IMR-90 (cell line): ENCODE measurements around the gene MYH11. TPM values are rescaled to one million over a fixed set of nuclear protein-coding genes. Genes with fewer than 3 reads are reported as not detected.

Experiments used
- ATAC-seq: fragments of 200-7000 bp; cut with Tn5 transposase; 2 replicates; pipeline ENCODE4 v1.9.1; 2020; ENCODE audit warnings: low read depth, mild to moderate bottlenecking, moderate library complexity
- BruUV-seq: library from RNA; stranded (reverse); fragments of 400-500 nt; replicated peaks from 2 replicates; lab custom pipeline; 2021; lab: Mats Ljungman, UMichigan
- CTCF ChIA-PET: fragments of 300-600 bp; formaldehyde crosslinking; extraction: SDS; loops from one replicate; lab custom pipeline; 2021; ENCODE audit warnings: antibody characterized with exemption; lab: Yijun Ruan, JAX
- POLR2A ChIA-PET: fragments of 300-600 bp; sonication (Branson Sonifier 250); formaldehyde crosslinking; loops from one replicate; lab custom pipeline; 2022; ENCODE audit warnings: antibody characterized with exemption; ENCODE audit not compliant: unreplicated experiment; lab: Charles Lee
- DNase-seq: peaks from one replicate; pipeline ENCODE4 v3.0.0; 2013
- H2AFZ ChIP-seq: replicated peaks from 2 replicates; pipeline ENCODE3; 2013; ENCODE audit warnings: low read length, mild to moderate bottlenecking; ENCODE audit not compliant: poor library complexity
- H2AK5ac ChIP-seq: 2 replicates; pipeline ENCODE4 v1.6.1; 2013; ENCODE audit warnings: low read depth, low read length, inconsistent platforms
- H2AK9ac ChIP-seq: replicated peaks from 2 replicates; pipeline ENCODE3; 2013; ENCODE audit warnings: mild to moderate bottlenecking, low read depth, low read length, moderate library complexity; ENCODE audit not compliant: poor library complexity
- H2BK120ac ChIP-seq: 2 replicates; pipeline ENCODE4 v1.6.1; 2013; ENCODE audit warnings: low read depth, low read length, inconsistent platforms
- H2BK15ac ChIP-seq: 3 replicates; pipeline ENCODE4 v1.6.1; 2013; ENCODE audit warnings: low read depth, low read length, inconsistent platforms
- H2BK20ac ChIP-seq: 2 replicates; pipeline ENCODE4 v1.6.1; 2013; ENCODE audit warnings: low read depth, mild to moderate bottlenecking, inconsistent platforms, low read length, moderate library complexity
- H2BK5ac ChIP-seq: 2 replicates; pipeline ENCODE4 v1.6.1; 2013; ENCODE audit warnings: mild to moderate bottlenecking, low read depth, low read length, inconsistent platforms; ENCODE audit not compliant: poor library complexity, severe bottlenecking
- H3K14ac ChIP-seq: replicated peaks from 2 replicates; pipeline ENCODE4 v1.6.1; 2013; ENCODE audit warnings: low read depth, low read length, inconsistent platforms
- H3K18ac ChIP-seq: 2 replicates; pipeline ENCODE4 v1.6.1; 2013; ENCODE audit warnings: low read depth, low read length, control low read depth
- H3K23ac ChIP-seq: 2 replicates; pipeline ENCODE4 v1.6.1; 2013; ENCODE audit warnings: low read depth, low read length, inconsistent platforms
- H3K27ac ChIP-seq: 2 replicates; pipeline ENCODE4 v1.5.1; 2013; ENCODE audit warnings: mild to moderate bottlenecking, control low read depth, low read length; ENCODE audit not compliant: insufficient read depth
- H3K27me3 ChIP-seq: 2 replicates; pipeline ENCODE4 v1.6.1; 2013; ENCODE audit warnings: low read length; ENCODE audit not compliant: control insufficient read depth, insufficient read depth
- H3K36me3 ChIP-seq: 2 replicates; pipeline ENCODE4 v1.6.1; 2013; ENCODE audit warnings: low read length, mixed read lengths; ENCODE audit not compliant: control insufficient read depth, insufficient read depth
- H3K4ac ChIP-seq: 2 replicates; pipeline ENCODE4 v1.6.1; 2013; ENCODE audit warnings: low read depth, low read length, inconsistent platforms
- H3K4me1 ChIP-seq: 2 replicates; pipeline ENCODE4 v1.6.1; 2013; ENCODE audit warnings: low read length, mixed read lengths; ENCODE audit not compliant: control insufficient read depth, insufficient read depth
- H3K4me2 ChIP-seq: 2 replicates; pipeline ENCODE4 v1.6.1; 2013; ENCODE audit warnings: low read depth, mild to moderate bottlenecking, control low read depth, low read length, moderate library complexity
- H3K4me3 ChIP-seq: 2 replicates; pipeline ENCODE4 v1.5.1; 2013; ENCODE audit warnings: low read depth, mild to moderate bottlenecking, control low read depth, low read length, moderate library complexity; ENCODE audit not compliant: insufficient read depth
- H3K56ac ChIP-seq: 2 replicates; pipeline ENCODE4 v1.6.1; 2013; ENCODE audit warnings: low read length, inconsistent platforms; ENCODE audit not compliant: insufficient read depth; ENCODE audit errors: extremely low read depth
- H3K79me1 ChIP-seq, 2 experiments: 2 replicates each; pipeline ENCODE4 v1.6.1; 2013; ENCODE audit warnings: low read length in 2 of 2, inconsistent platforms in 1 of 2, low read depth in 1 of 2
- H3K9ac ChIP-seq: 2 replicates; pipeline ENCODE4 v1.6.1; 2013; ENCODE audit warnings: low read depth, low read length, control low read depth
- H3K9me1 ChIP-seq: 2 replicates; pipeline ENCODE4 v1.6.1; 2013; ENCODE audit warnings: low read length, inconsistent platforms; ENCODE audit not compliant: insufficient read depth
- H3K9me3 ChIP-seq: 2 replicates; pipeline ENCODE4 v1.6.1; 2013; ENCODE audit warnings: low read length; ENCODE audit not compliant: control insufficient read depth, insufficient read depth
- H4K20me1 ChIP-seq: 2 replicates; pipeline ENCODE4 v1.6.1; 2013; ENCODE audit warnings: low read length, inconsistent platforms; ENCODE audit not compliant: insufficient read depth
- H4K5ac ChIP-seq: 2 replicates; pipeline ENCODE4 v1.6.1; 2013; ENCODE audit warnings: mild to moderate bottlenecking, low read depth, low read length, control low read depth
- H4K8ac ChIP-seq, 2 experiments: 2 replicates each; pipeline ENCODE4 v1.6.1; 2013; ENCODE audit warnings: low read depth in 2 of 2, low read length in 2 of 2, control low read depth in 1 of 2, inconsistent platforms in 1 of 2
- H4K91ac ChIP-seq: 2 replicates; pipeline ENCODE4 v1.6.1; 2013; ENCODE audit warnings: low read depth, low read length, inconsistent platforms; ENCODE audit not compliant: insufficient read depth
- BHLHE40 ChIP-seq: fragments of 150-350 bp; IDR thresholded peaks from 2 replicates; pipeline ENCODE4 v1.6.1; 2016; ENCODE audit warnings: mild to moderate bottlenecking, low read depth, low read length
- CEBPB ChIP-seq: IDR thresholded peaks from 2 replicates; pipeline ENCODE4 v1.6.1; 2012; ENCODE audit warnings: low read depth, low read length, improper control_type of control experiment
- CHD1 ChIP-seq: IDR thresholded peaks from 2 replicates; pipeline ENCODE4 v1.6.1; 2012; ENCODE audit warnings: low read depth, low read length, improper control_type of control experiment
- ELK1 ChIP-seq: fragments of 150-350 bp; IDR thresholded peaks from 2 replicates; pipeline ENCODE4 v1.6.1; 2016; ENCODE audit warnings: low read depth, mild to moderate bottlenecking, low read length, moderate library complexity, borderline replicate concordance
- FOS ChIP-seq: fragments of 150-350 bp; IDR thresholded peaks from 2 replicates; pipeline ENCODE4 v1.6.1; 2016; ENCODE audit warnings: low read depth, low read length
- MAFK ChIP-seq: IDR thresholded peaks from 2 replicates; pipeline ENCODE4 v1.6.1; 2012; ENCODE audit warnings: low read depth, low read length, improper control_type of control experiment
- MAZ ChIP-seq: IDR thresholded peaks from 2 replicates; pipeline ENCODE4 v1.6.1; 2012; ENCODE audit warnings: low read depth, mild to moderate bottlenecking, low read length, improper control_type of control experiment, moderate library complexity, borderline replicate concordance
- MXI1 ChIP-seq: IDR thresholded peaks from 2 replicates; pipeline ENCODE4 v1.6.1; 2012; ENCODE audit warnings: low read depth, mild to moderate bottlenecking, low read length, moderate library complexity, borderline replicate concordance
- NFE2L2 ChIP-seq: fragments of 150-350 bp; IDR thresholded peaks from 2 replicates; pipeline ENCODE4 v1.6.1; 2016; ENCODE audit warnings: low read depth, mild to moderate bottlenecking, low read length
- POLR2A ChIP-seq: IDR thresholded peaks from 2 replicates; pipeline ENCODE4 v1.6.1; 2012; ENCODE audit warnings: mild to moderate bottlenecking, low read depth, low read length
- RAD21 ChIP-seq: IDR thresholded peaks from 2 replicates; pipeline ENCODE4 v1.6.1; 2012; ENCODE audit warnings: low read length, improper control_type of control experiment
- RCOR1 ChIP-seq: IDR thresholded peaks from 2 replicates; pipeline ENCODE4 v1.6.1; 2012; ENCODE audit warnings: mild to moderate bottlenecking, low read length, improper control_type of control experiment; ENCODE audit not compliant: insufficient replicate concordance
- RFX5 ChIP-seq: IDR thresholded peaks from 2 replicates; pipeline ENCODE4 v1.8.0; 2012; ENCODE audit warnings: low read depth, mild to moderate bottlenecking, low read length, moderate library complexity
- SMC3 ChIP-seq: fragments of 150-350 bp; IDR thresholded peaks from 2 replicates; pipeline ENCODE4 v1.6.1; 2016; ENCODE audit warnings: low read depth, mild to moderate bottlenecking, antibody characterized with exemption, low read length, moderate library complexity
- WGBS, 2 experiments: methylation state at CpG; one replicate each; pipeline versions ENCODE4 v1.1.5 to v1.1.7; 2013; ENCODE audit warnings: missing lambda C conversion rate in 2 of 2; ENCODE audit not compliant: insufficient read length in 1 of 2; ENCODE audit errors: extremely low coverage in 2 of 2; 5-methylcytosine and 5-hydroxymethylcytosine counted together
- dilution Hi-C: fragments of 300-500 bp; cut with HindIII; formaldehyde crosslinking; loops from one replicate; pipeline ENCODE4 v1.14.3; 2018; ENCODE audit warnings: low sequenced_read_pairs; ENCODE audit not compliant: unreplicated experiment
- in situ Hi-C: fragments of 300-500 bp; cut with MboI; formaldehyde crosslinking; loops from 3 replicates; pipeline ENCODE4 v1.14.3; 2019; ENCODE audit warnings: low sequenced_read_pairs, inconsistent platforms, mixed read lengths
- intact Hi-C: fragments of 100-400 bp; cut with micrococcal nuclease; formaldehyde crosslinking; loops from 2 replicates; pipeline ENCODE4 v1.10.0; 2022
- polyA plus RNA-seq, 3 experiments: library from polyadenylated mRNA; depleted of rRNA; stranded (reverse); fragments of >200 nt; gene quantifications; 2 replicates each; pipeline ENCODE4 v1.2.3, GENCODE V29; 2012; ENCODE audit warnings: low replicate concordance in 1 of 3
- total RNA-seq: library from RNA; depleted of rRNA; stranded (reverse); fragments of >200 nt; gene quantifications from 2 replicates; pipeline ENCODE4 v1.2.3, GENCODE V29; 2012
- TF ChIP-seq, protein P1 (sequence below): conservative IDR thresholded peaks from 2 replicates; pipeline ENCODE4 v1.5.1; 2012; ENCODE audit warnings: mild to moderate bottlenecking, low read depth, low read length, improper control_type of control experiment
- TF ChIP-seq, protein P2 (sequence below): fragments of 150-350 bp; IDR thresholded peaks from 2 replicates; pipeline ENCODE4 v1.6.1; 2017; ENCODE audit warnings: mild to moderate bottlenecking, antibody characterized with exemption, low read length, low read depth

Gene MYH11
- total and polyA plus RNA-seq, 2 of the 4 experiments (the other 2 are of a cell fraction), result under 0.01 to 0.12 TPM

DNA sequence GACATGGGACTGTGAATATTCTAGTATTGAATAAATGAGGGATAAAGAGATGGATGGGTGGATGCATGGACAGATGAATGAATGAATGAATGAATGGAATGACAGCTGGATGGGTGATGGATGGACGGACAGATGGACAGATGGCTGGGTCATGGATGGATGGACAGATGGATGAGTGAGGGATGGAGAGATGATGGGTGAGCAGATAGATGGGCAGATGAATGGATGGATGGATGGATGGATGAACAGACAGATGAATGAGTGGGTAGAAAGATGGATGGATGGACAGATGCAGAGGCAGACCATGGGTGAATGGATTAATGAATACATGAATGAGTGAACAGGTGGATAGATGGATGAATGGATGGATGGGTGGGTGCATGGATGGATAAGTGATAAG is 96.7 kb downstream of the MYH11 start:
- Histone ChIP-seq H3K14ac (no peak overlapping the region), H3K4me1 (no peaks in the 10 kb centered on the region), H3K23ac (no peak overlapping the region), H2AK5ac (no peak overlapping the region), H3K27me3 (peaks cover 8% of the 10 kb centered on the region), H3K4me2 (no peak overlapping the region), H3K9me3 (no peaks in the 10 kb centered on the region), H2AFZ (no peak overlapping the region), H3K56ac (no peak overlapping the region), H3K36me3 (no peaks in the 10 kb centered on the region), H2BK120ac (no peak overlapping the region), H3K27ac (no peak overlapping the region), H2BK5ac (no peak overlapping the region), H3K9me1 (no peaks in the 10 kb centered on the region), H4K8ac (no peak overlapping the region), H4K5ac (no peak overlapping the region), H4K20me1 (no peaks in the 10 kb centered on the region), H2BK15ac (no peak overlapping the region), H2AK9ac (no peak overlapping the region), H3K9ac (no peak overlapping the region), H2BK20ac (no peak overlapping the region), H4K91ac (no peak overlapping the region), H3K4me3 (no peak overlapping the region), H3K18ac (no peak overlapping the region), H3K79me1 (no peaks in the 10 kb centered on the region), H3K4ac (no peak overlapping the region)
- BruUV-seq, result no TSS peak
- whole genome bisulfite sequencing, 2 experiments, result 78% methylated on average over 1 of the region's 1 CpG; no CpG with 5 or more reads in 1 of the 2 experiments
- ChIA-PET CTCF (interaction anchor here (0.9 to 1.3 kb wide), 2 partner anchors 18 to 41 kb away, joined by 3 read pairs; no protein-coding TSS in a partner anchor), POLR2A (no interaction called here)
- ATAC-seq (no peak), DNase-seq (no peak)
- no peak for TF ChIP-seq POLR2A
- TF ChIP-seq RCOR1, result no peak
- TF ChIP-seq NFE2L2, result no peak
- TF ChIP-seq MAZ, result no peak
- no peak for TF ChIP-seq MAFK
- TF ChIP-seq CEBPB, result no peak
- TF ChIP-seq RAD21, result no peak
- no peak for TF ChIP-seq RFX5
- TF ChIP-seq FOS, result no peak
- TF ChIP-seq MXI1, result no peak
- no peak for TF ChIP-seq ELK1
- TF ChIP-seq, protein P1, sequence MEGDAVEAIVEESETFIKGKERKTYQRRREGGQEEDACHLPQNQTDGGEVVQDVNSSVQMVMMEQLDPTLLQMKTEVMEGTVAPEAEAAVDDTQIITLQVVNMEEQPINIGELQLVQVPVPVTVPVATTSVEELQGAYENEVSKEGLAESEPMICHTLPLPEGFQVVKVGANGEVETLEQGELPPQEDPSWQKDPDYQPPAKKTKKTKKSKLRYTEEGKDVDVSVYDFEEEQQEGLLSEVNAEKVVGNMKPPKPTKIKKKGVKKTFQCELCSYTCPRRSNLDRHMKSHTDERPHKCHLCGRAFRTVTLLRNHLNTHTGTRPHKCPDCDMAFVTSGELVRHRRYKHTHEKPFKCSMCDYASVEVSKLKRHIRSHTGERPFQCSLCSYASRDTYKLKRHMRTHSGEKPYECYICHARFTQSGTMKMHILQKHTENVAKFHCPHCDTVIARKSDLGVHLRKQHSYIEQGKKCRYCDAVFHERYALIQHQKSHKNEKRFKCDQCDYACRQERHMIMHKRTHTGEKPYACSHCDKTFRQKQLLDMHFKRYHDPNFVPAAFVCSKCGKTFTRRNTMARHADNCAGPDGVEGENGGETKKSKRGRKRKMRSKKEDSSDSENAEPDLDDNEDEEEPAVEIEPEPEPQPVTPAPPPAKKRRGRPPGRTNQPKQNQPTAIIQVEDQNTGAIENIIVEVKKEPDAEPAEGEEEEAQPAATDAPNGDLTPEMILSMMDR, result no peak
- no peak for TF ChIP-seq BHLHE40
- no peak for TF ChIP-seq CHD1
- TF ChIP-seq, protein P2, sequence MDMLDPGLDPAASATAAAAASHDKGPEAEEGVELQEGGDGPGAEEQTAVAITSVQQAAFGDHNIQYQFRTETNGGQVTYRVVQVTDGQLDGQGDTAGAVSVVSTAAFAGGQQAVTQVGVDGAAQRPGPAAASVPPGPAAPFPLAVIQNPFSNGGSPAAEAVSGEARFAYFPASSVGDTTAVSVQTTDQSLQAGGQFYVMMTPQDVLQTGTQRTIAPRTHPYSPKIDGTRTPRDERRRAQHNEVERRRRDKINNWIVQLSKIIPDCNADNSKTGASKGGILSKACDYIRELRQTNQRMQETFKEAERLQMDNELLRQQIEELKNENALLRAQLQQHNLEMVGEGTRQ, result no peak
- no peak for TF ChIP-seq SMC3
- intact Hi-C loops, result no loop called here
- in situ Hi-C loops, result loop anchor here (10.0 kb wide), 1 partner anchor 435 kb away; no protein-coding TSS in a partner anchor
- dilution Hi-C loops, result no loop called here
